DND-41 (cell line): ENCODE measurements around the gene EFEMP2.
A peak's percentile ranks its signal among the peaks of the same experiment; 100 is the strongest.

Experiments
- ATAC-seq: fragments of 200-7000 bp; cut with Tn5 transposase; 3 replicates; pipeline ENCODE4 v1.9.1; 2021; ENCODE audit warnings: low read depth; ENCODE audit not compliant: insufficient read depth
- DNase-seq: peaks from one replicate; pipeline ENCODE4 v3.0.0-alpha.2; 2020
- H2AFZ ChIP-seq: 2 replicates; pipeline ENCODE4 v1.6.0; 2012; ENCODE audit warnings: low read depth, low read length
- H3K27ac ChIP-seq: 2 replicates; pipeline ENCODE4 v1.5.1; 2012; ENCODE audit warnings: low read length, inconsistent platforms
- H3K27me3 ChIP-seq: fragments of 200-600 bp; sonication (generic); 2 replicates; pipeline ENCODE4 v1.6.0; 2012; ENCODE audit warnings: low read length, mild to moderate bottlenecking, inconsistent platforms; ENCODE audit not compliant: insufficient read depth, poor library complexity
- H3K36me3 ChIP-seq: 2 replicates; pipeline ENCODE4 v1.5.1; 2012; ENCODE audit warnings: low read length, inconsistent platforms; ENCODE audit not compliant: insufficient read depth
- H3K4me1 ChIP-seq: 2 replicates; pipeline ENCODE4 v1.5.1; 2012; ENCODE audit warnings: mild to moderate bottlenecking, low read length; ENCODE audit not compliant: insufficient read depth
- H3K4me2 ChIP-seq: 2 replicates; pipeline ENCODE4 v1.6.0; 2012; ENCODE audit warnings: mild to moderate bottlenecking, moderate library complexity, low read length, inconsistent platforms; ENCODE audit not compliant: insufficient read depth
- H3K4me3 ChIP-seq, 2 experiments: fragments of 200-600 bp in 1 of 2; shearing (Covaris generic) in 1 of 2; 2 replicates each; pipeline ENCODE4 v1.5.1; 2012 to 2016; ENCODE audit warnings: inconsistent platforms in 2 of 2, low read length in 2 of 2, mild to moderate bottlenecking in 2 of 2, low read depth in 1 of 2, moderate library complexity in 1 of 2
- H3K79me2 ChIP-seq: 2 replicates; pipeline ENCODE4 v1.6.0; 2012; ENCODE audit warnings: low read length, inconsistent platforms; ENCODE audit not compliant: insufficient read depth
- H3K9ac ChIP-seq: 2 replicates; pipeline ENCODE4 v1.6.0; 2012; ENCODE audit warnings: low read depth, mild to moderate bottlenecking, inconsistent platforms, low read length, moderate library complexity
- H3K9me3 ChIP-seq: 2 replicates; pipeline ENCODE4 v1.5.1; 2012; ENCODE audit warnings: low read length, moderate library complexity, mild to moderate bottlenecking, inconsistent platforms; ENCODE audit not compliant: insufficient read depth, severe bottlenecking
- H4K20me1 ChIP-seq: 2 replicates; pipeline ENCODE4 v1.6.0; 2012; ENCODE audit warnings: low read length; ENCODE audit not compliant: insufficient read depth
- EZH2 ChIP-seq: IDR thresholded peaks from 3 replicates; pipeline ENCODE4 v1.6.1; 2012; ENCODE audit warnings: borderline replicate concordance, low read depth, mild to moderate bottlenecking, moderate library complexity, low read length, inconsistent platforms; ENCODE audit not compliant: severe bottlenecking
- TF ChIP-seq, protein P1 (sequence below): IDR thresholded peaks from 2 replicates; pipeline ENCODE4 v1.5.1; 2012; ENCODE audit warnings: borderline replicate concordance, low read length, moderate library complexity, mild to moderate bottlenecking; ENCODE audit not compliant: poor library complexity, severe bottlenecking; ENCODE audit errors: extremely low read depth

The EFEMP2 gene

DNA sequence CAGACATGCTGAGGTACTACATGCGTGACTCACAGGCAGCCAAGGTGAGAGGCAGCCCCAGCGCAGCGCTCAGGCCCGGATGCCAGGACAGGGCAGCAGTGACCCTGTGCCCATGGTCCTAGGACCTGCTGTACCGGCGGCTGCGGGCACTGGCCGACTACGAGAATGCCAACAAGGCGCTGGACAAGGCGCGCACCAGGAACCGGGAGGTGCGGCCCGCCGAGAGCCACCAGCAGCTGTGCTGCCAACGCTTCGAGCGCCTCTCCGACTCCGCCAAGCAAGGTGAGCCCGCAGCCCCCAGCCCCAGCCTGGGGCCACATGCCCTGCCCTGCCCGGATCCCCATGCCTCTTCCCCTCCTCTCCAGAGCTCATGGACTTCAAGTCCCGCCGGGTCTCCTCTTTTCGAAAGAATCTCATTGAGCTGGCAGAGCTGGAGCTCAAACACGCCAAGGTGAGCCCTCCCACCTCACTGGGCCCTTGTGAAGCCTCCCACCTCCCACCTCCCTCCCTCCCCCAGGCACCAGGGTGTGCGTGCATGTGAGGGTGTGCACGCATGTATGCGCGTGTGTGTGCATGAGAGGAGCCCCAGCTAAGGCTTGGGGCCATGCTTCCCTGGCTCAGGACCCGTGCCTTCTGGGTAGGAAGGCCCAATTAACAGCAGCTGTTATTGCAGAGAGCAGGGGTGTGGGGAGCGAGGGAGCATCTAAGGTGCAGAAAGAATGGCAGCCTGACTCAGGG, 19.9 kb downstream of the EFEMP2 start:
- DNase-seq: peak; percentile 23
- Histone ChIP-seq H3K27me3 (no peaks in the 10 kb centered on the region), H3K4me3 (no peak overlapping the region), H3K9ac (no peak overlapping the region), H3K4me1 (peaks cover 18% of the 10 kb centered on the region), H3K27ac (no peak overlapping the region), H3K79me2 (peaks cover 38% of the 10 kb centered on the region), H3K4me2 (no peak overlapping the region), H3K9me3 (no peaks in the 10 kb centered on the region), H4K20me1 (peaks cover 69% of the 10 kb centered on the region), H2AFZ (no peak overlapping the region), H3K36me3 (peaks cover 63% of the 10 kb centered on the region)
- ATAC-seq: no peak
- TF ChIP-seq, protein P1, sequence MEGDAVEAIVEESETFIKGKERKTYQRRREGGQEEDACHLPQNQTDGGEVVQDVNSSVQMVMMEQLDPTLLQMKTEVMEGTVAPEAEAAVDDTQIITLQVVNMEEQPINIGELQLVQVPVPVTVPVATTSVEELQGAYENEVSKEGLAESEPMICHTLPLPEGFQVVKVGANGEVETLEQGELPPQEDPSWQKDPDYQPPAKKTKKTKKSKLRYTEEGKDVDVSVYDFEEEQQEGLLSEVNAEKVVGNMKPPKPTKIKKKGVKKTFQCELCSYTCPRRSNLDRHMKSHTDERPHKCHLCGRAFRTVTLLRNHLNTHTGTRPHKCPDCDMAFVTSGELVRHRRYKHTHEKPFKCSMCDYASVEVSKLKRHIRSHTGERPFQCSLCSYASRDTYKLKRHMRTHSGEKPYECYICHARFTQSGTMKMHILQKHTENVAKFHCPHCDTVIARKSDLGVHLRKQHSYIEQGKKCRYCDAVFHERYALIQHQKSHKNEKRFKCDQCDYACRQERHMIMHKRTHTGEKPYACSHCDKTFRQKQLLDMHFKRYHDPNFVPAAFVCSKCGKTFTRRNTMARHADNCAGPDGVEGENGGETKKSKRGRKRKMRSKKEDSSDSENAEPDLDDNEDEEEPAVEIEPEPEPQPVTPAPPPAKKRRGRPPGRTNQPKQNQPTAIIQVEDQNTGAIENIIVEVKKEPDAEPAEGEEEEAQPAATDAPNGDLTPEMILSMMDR: no peak
- no peak for TF ChIP-seq EZH2

DNA sequence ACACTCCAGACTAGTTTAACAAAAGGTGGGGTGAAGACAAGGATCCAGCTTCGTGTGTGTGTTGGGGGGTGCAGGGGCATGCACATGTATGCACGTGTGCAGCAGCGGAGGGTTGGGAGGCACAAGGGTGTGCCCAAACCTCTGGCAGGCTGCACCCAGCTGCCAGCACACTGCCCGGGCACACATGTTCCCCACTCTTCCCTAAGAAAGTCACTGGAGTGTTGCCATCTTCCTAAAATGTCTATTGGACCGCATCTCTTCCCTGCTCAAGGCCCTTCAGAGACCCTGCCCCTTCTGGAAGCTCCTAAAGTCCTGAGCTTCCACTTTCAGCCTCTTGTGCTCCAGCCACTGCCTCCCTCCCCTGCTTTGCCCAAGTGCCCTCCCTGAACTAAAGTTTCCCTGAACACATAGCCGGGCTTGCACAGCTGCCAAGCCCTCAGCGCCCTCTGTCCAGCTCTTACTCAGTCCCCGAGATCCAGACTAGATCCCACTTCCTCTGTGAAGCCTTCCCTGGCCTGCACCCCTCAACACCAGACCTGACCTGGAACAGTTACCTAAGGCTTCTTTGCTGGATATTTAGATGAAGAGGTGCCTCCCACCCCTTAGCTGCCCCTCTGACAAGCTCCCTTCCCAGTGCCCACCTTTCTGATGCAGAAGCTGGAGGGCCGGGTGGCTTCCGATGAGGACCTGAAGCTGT, 20.6 kb downstream of the EFEMP2 start:
- H3K4me1 ChIP-seq: peaks cover 18% of the 10 kb centered on the region
- H2AFZ ChIP-seq: no peak overlapping the region
- H3K79me2 ChIP-seq: peaks cover 31% of the 10 kb centered on the region
- peaks cover 62% of the 10 kb centered on the region for H4K20me1 ChIP-seq
- H3K4me3 ChIP-seq: no peak overlapping the region
- no peaks in the 10 kb centered on the region for H3K27me3 ChIP-seq
- peak; percentile 20 for DNase-seq
- peak; percentile 4; the same call in 2 of the 3 replicates for ATAC-seq
- TF ChIP-seq EZH2: no peak
- TF ChIP-seq, protein P1: no peak
- no peak overlapping the region for H3K9ac ChIP-seq
- H3K36me3 ChIP-seq: peaks cover 57% of the 10 kb centered on the region
- no peaks in the 10 kb centered on the region for H3K9me3 ChIP-seq
- no peak overlapping the region for H3K4me2 ChIP-seq
- H3K27ac ChIP-seq: no peak overlapping the region

DNA sequence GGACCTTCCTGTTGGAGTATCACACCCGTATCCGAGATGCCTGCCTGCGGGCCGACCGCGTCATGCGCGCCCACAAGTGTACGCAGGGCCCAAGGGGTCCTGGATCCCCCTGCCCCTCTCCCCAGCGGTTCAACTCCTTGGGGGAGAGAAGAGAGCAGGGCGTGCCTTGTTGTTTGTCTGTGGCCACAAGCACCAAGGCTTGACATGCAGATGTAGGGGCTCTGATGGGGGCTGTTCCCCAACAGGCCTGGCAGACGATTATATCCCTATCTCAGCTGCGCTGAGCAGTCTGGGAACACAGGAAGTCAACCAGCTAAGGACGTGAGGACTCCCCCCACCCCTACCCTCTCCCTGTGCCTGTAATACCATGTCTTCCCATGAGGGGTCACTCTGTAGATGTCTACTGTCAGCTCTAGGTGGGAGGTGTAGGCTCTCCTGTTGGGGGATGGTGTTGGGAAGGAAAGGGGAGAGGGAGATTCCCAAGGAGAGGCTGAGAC, 21.5 kb downstream of the EFEMP2 start:
- H3K27me3 ChIP-seq: no peaks in the 10 kb centered on the region
- ATAC-seq: peak; percentile 55
- H2AFZ ChIP-seq: no peak overlapping the region
- H4K20me1 ChIP-seq: peaks cover 54% of the 10 kb centered on the region
- TF ChIP-seq EZH2: no peak
- TF ChIP-seq, protein P1: peak; percentile 89
- H3K9me3 ChIP-seq: no peaks in the 10 kb centered on the region
- H3K4me1 ChIP-seq: peaks cover 10% of the 10 kb centered on the region
- H3K9ac ChIP-seq: no peak overlapping the region
- peak; percentile 61 for DNase-seq
- H3K27ac ChIP-seq: no peak overlapping the region
- no peak overlapping the region for H3K4me3 ChIP-seq
- peaks cover 49% of the 10 kb centered on the region for H3K36me3 ChIP-seq
- no peak overlapping the region for H3K4me2 ChIP-seq
- H3K79me2 ChIP-seq: peaks cover 23% of the 10 kb centered on the region
